NOMO-1 treated with dmso at 0.1 percent for 144 hours (cell line): ENCODE results near the gene UXS1.

Experiments
- DNase-seq: peaks from one replicate; lab custom pipeline; 2025; ENCODE audit not compliant: unreplicated experiment; lab: John Stamatoyannopoulos, UW

UXS1 gene

GRCh38 chr2:106054880-106055655 lies 139.0 kb downstream of the UXS1 start:
- no peak for DNase-seq

GRCh38 chr2:106054321-106054720 lies 139.8 kb downstream of the UXS1 start:
- no peak for DNase-seq

DNA sequence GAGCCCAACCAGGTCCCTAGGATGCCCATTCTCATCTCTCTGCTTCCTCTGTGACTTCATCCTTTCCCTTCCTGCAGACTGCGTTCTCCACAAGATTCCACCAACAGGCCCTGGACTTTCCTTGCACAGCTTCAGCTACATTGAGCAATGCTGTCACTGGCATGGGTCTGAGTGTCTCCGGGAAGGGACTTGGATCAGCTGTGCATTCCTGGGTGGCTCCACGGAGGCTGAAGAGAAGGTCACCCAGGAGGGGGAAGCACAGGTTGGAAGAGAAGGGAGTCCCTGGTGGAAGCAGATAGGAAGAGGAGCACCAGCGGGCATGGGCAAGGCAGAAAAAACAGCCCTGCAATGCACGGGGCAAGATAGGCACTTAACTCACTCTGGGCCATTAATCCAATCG lies 140.5 kb downstream of the UXS1 start:
- no peak for DNase-seq

- DNase-seq = no peak
These were observed 141.0 kb downstream of the UXS1 start for GRCh38 chr2:106053116-106053515.

GRCh38 chr2:106044859-106045258 lies 149.2 kb downstream of the UXS1 start:
- no peak for DNase-seq

GRCh38 chr2:106044021-106044420 lies 150.1 kb downstream of the UXS1 start:
- no peak for DNase-seq
